GM12878 (cell line): ENCODE measurements around the gene EIF1. TPM values are rescaled to one million over a fixed set of nuclear protein-coding genes. Genes with fewer than 3 reads are reported as not detected.
A peak's percentile ranks its signal among the peaks of the same experiment; 100 is the strongest.

Source experiments
- BACH1 ChIP-seq: fragments of 450-650 bp; IDR thresholded peaks from 2 replicates; pipeline ENCODE4 v1.6.1; 2017; ENCODE audit warnings: mild to moderate bottlenecking, borderline replicate concordance
- BMI1 ChIP-seq: fragments of 450-650 bp; IDR thresholded peaks from 2 replicates; pipeline ENCODE4 v1.6.1; 2016; ENCODE audit warnings: mild to moderate bottlenecking, moderate library complexity, borderline replicate concordance
- CBX3 ChIP-seq: fragments of 200-600 bp; sonication (generic); IDR thresholded peaks from 2 replicates; pipeline ENCODE4 v1.6.1; 2016; ENCODE audit warnings: low read depth, borderline replicate concordance
- CEBPB ChIP-seq, 2 experiments: fragments of 150-350 bp in 1 of 2; IDR thresholded peaks; 2 replicates each; pipeline ENCODE4 v1.6.1; 2012 to 2014; ENCODE audit warnings: low read depth in 2 of 2, low read length in 2 of 2, borderline replicate concordance in 1 of 2, inconsistent platforms in 1 of 2
- CTCF ChIP-seq, 3 experiments: IDR thresholded peaks in 2 of 3; conservative IDR thresholded peaks in 1 of 3; 2 replicates each; pipeline ENCODE4 v1.5.1; 2011; ENCODE audit warnings: low read depth in 3 of 3, low read length in 3 of 3, mild to moderate bottlenecking in 3 of 3, control low read depth in 2 of 3, moderate library complexity in 2 of 3, inconsistent platforms in 1 of 3, mixed read lengths in 1 of 3; ENCODE audit not compliant: control insufficient read depth in 2 of 3, insufficient read depth in 1 of 3; ENCODE audit errors: extremely low read depth in 1 of 3
- ELK1 ChIP-seq: IDR thresholded peaks from 2 replicates; pipeline ENCODE4 v1.6.1; 2012; ENCODE audit warnings: low read depth, low read length, improper control_type of control experiment
- EZH2 ChIP-seq: IDR thresholded peaks from 2 replicates; pipeline ENCODE4 v1.6.1; 2012; ENCODE audit warnings: low read depth, mild to moderate bottlenecking, control low read depth, inconsistent platforms, low read length, borderline replicate concordance; ENCODE audit not compliant: control insufficient read depth
- FOXM1 ChIP-seq: IDR thresholded peaks from 2 replicates; pipeline ENCODE4 v1.6.1; 2012; ENCODE audit warnings: low read depth, mild to moderate bottlenecking, inconsistent platforms, low read length, moderate library complexity
- HDAC2 ChIP-seq: fragments of 200-600 bp; sonication (generic); IDR thresholded peaks from 2 replicates; pipeline ENCODE4 v1.6.1; 2017
- HDAC6 ChIP-seq: fragments of 200-600 bp; sonication (generic); IDR thresholded peaks from one replicate; pipeline ENCODE4 v1.8.0; 2017; ENCODE audit warnings: antibody characterized with exemption; ENCODE audit not compliant: unreplicated experiment
- KDM1A ChIP-seq: fragments of 200-600 bp; sonication (generic); IDR thresholded peaks from 2 replicates; pipeline ENCODE4 v1.6.1; 2016; ENCODE audit warnings: borderline replicate concordance
- MEF2A ChIP-seq: IDR thresholded peaks from 2 replicates; pipeline ENCODE4 v1.6.1; 2011; ENCODE audit warnings: low read depth, mild to moderate bottlenecking, low read length, moderate library complexity; ENCODE audit not compliant: insufficient read depth
- MXI1 ChIP-seq: fragments of 150-350 bp; IDR thresholded peaks from 2 replicates; pipeline ENCODE4 v1.6.1; 2011; ENCODE audit warnings: low read depth, mild to moderate bottlenecking, inconsistent platforms, low read length, improper control_type of control experiment
- MYC ChIP-seq: IDR thresholded peaks from 2 replicates; pipeline ENCODE4 v1.6.1; 2011; ENCODE audit warnings: mild to moderate bottlenecking, low read length, moderate library complexity, inconsistent platforms; ENCODE audit not compliant: insufficient read depth, insufficient replicate concordance, insufficient read length, severe bottlenecking
- NR2C2 ChIP-seq: IDR thresholded peaks from 2 replicates; pipeline ENCODE4 v1.6.1; 2011; ENCODE audit warnings: borderline replicate concordance, low read depth; ENCODE audit not compliant: control insufficient read depth, insufficient read length
- PAX8 ChIP-seq: fragments of 450-650 bp; IDR thresholded peaks from 2 replicates; pipeline ENCODE4 v1.6.1; 2017; ENCODE audit warnings: mild to moderate bottlenecking, moderate library complexity
- POU2F2 ChIP-seq: IDR thresholded peaks from 3 replicates; pipeline ENCODE4 v1.6.1; 2011; ENCODE audit warnings: low read depth, mild to moderate bottlenecking, low read length, borderline replicate concordance
- RAD21 ChIP-seq: IDR thresholded peaks from 2 replicates; pipeline ENCODE4 v1.6.1; 2011; ENCODE audit warnings: mild to moderate bottlenecking, low read depth, low read length, moderate library complexity; ENCODE audit not compliant: insufficient read depth
- RB1 ChIP-seq: fragments of 450-650 bp; formaldehyde crosslinking; IDR thresholded peaks from 2 replicates; pipeline ENCODE4 v1.6.1; 2017; ENCODE audit warnings: mild to moderate bottlenecking, borderline replicate concordance
- RBBP5 ChIP-seq: fragments of 200-600 bp; sonication (generic); conservative IDR thresholded peaks from 2 replicates; pipeline ENCODE4 v1.6.1; 2016
- SP1 ChIP-seq: IDR thresholded peaks from one replicate; pipeline ENCODE4 v1.6.1; 2011; ENCODE audit warnings: low read depth, low read length
- SREBF2 ChIP-seq: IDR thresholded peaks from 2 replicates; pipeline ENCODE4 v1.6.1; 2012; ENCODE audit warnings: mild to moderate bottlenecking, low read length
- STAT3 ChIP-seq: IDR thresholded peaks from 2 replicates; pipeline ENCODE4 v1.6.1; 2011; ENCODE audit warnings: low read depth, low read length, improper control_type of control experiment
- ZSCAN29 ChIP-seq: fragments of 450-650 bp; IDR thresholded peaks from 2 replicates; pipeline ENCODE4 v1.6.1; 2017; ENCODE audit warnings: mild to moderate bottlenecking, moderate library complexity
- polyA plus RNA-seq, 11 experiments: library from polyadenylated mRNA; depleted of rRNA in 4 of 11; unstranded in 6 of 11; stranded (reverse) in 5 of 11; fragments of >200 nt; fragmentation: Nextera tagmentation in 4 of 11; fragmentation: Illumina TruSeq in 1 of 11; extraction: Ambion mirVana in 4 of 11; extraction: Trizol in 1 of 11; gene quantifications; 1 replicate in 1 of 11; 2 replicates in 10 of 11; pipeline versions ENCODE4 v1.2.1 to v1.2.3, GENCODE V29; 2011 to 2016; ENCODE audit warnings: inconsistent platforms in 2 of 11, missing spikeins in 2 of 11, low read depth in 1 of 11
- total RNA-seq, 4 experiments: library from RNA; depleted of rRNA in 3 of 4; stranded (reverse); fragments of >200 nt in 3 of 4; fragmentation: Illumina TruSeq in 1 of 4; extraction: Trizol in 1 of 4; gene quantifications; 2 replicates each; pipeline versions ENCODE4 v1.2.1 to v1.2.3, GENCODE V29; 2013 to 2021
- TF ChIP-seq, protein P1 (sequence below): IDR thresholded peaks from 2 replicates; pipeline ENCODE4 v1.6.1; 2012; ENCODE audit warnings: low read length, inconsistent platforms

EIF1 gene
- total and polyA plus RNA-seq, 10 of the 15 experiments (the other 5 are each of a cell fraction or from before 2014, with no cell fraction given) = 39.4 to 815 (median 480) TPM

DNA sequence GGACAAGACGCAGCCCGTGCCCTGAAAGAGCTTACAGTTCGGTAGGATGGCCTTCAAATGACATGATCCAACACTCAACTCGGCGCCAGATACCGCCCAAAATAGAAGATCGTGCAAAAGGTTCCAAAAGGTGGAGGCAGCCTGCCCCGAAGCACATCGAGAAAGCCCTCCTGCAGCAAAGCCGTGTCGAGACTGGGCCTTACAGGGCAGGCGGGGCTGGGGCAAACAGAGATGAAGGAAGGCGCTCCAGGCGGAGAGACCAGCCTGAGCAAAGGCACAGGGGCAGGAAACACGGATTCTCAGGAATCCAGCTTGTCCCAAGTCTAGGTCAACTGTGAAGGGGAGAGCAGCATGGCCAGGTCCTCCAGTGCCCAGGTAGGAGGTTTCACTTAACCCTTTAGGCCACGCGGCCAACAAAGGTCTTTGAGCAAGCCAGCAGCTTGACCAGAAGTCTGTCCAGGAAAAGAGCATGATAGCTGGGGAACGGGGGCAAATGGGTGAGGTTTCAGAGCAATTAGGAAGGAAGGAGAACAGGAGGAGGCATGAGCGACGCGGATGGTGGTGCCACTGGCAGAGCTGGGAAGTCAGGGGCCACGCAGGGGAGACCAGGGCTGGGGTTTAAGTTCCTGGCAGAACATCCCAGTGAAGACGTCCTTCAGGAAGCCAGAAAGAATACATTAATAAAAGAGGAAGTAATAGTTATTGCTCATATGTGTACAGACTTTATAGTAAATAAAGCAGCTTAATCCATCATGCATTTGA is 21.2 kb upstream of the EIF1 start (continued):
- no peak for TF ChIP-seq MEF2A
- no peak for TF ChIP-seq CEBPB (IDR thresholded peaks at IDR 0.05; ENCODE audit: borderline replicate concordance in 1 of 2, low read depth in 2 of 2, low read length in 2 of 2)
- no peak for TF ChIP-seq EZH2
- TF ChIP-seq CTCF (IDR thresholded peaks at IDR 0.05 in 2 of 3, conservative IDR thresholded peaks at IDR 0.05 in 1 of 3; ENCODE audit: control insufficient read depth in 2 of 3, extremely low read depth in 1 of 3, insufficient read depth in 1 of 3, low read depth in 3 of 3, low read length in 3 of 3) = no peak
- no peak for TF ChIP-seq CBX3
- no peak for TF ChIP-seq HDAC6
- no peak for TF ChIP-seq STAT3
- no peak for TF ChIP-seq RAD21
- no peak for TF ChIP-seq PAX8
- TF ChIP-seq FOXM1 = no peak
- no peak for TF ChIP-seq POU2F2
- TF ChIP-seq KDM1A = no peak
- TF ChIP-seq RBBP5 = no peak
- no peak for TF ChIP-seq BMI1
- no peak for TF ChIP-seq ELK1
- TF ChIP-seq SP1 = no peak
- TF ChIP-seq MXI1 = no peak
- TF ChIP-seq NR2C2 = no peak
- TF ChIP-seq HDAC2 = no peak
- no peak for TF ChIP-seq SREBF2
- TF ChIP-seq, protein P1, sequence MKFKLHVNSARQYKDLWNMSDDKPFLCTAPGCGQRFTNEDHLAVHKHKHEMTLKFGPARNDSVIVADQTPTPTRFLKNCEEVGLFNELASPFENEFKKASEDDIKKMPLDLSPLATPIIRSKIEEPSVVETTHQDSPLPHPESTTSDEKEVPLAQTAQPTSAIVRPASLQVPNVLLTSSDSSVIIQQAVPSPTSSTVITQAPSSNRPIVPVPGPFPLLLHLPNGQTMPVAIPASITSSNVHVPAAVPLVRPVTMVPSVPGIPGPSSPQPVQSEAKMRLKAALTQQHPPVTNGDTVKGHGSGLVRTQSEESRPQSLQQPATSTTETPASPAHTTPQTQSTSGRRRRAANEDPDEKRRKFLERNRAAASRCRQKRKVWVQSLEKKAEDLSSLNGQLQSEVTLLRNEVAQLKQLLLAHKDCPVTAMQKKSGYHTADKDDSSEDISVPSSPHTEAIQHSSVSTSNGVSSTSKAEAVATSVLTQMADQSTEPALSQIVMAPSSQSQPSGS = no peak
- no peak for TF ChIP-seq ZSCAN29
- TF ChIP-seq MYC = no peak
- no peak for TF ChIP-seq BACH1
- 0 out of 2 replicates have a peak, but pooled peaks have one; percentile 8 for TF ChIP-seq RB1
